ENCODE data around the gene TMEM50B.
A peak's percentile ranks its signal among the peaks of the same experiment; 100 is the strongest.
"Not testable (repeated sequence)": the region's sequence is repeated elsewhere in the genome, so short reads cannot be mapped to it uniquely, and the experiment has no call there.

TMEM50B gene

GRCh38 chr21:33479679-33480480 lies at the start of gene TMEM50B:
TSS of gene TMEM50B (minus strand) at chr21:33479974. CDS start at chr21:33468885, 11,089 bp downstream.
- peaks cover 5% of the 10 kb centered on the region; the same call in 1 of the 2 replicates for H3K4me1 ChIP-seq (ENCODE audit: control insufficient read depth, insufficient read depth, low read length)
- no peaks in the 10 kb centered on the region for H3K27me3 ChIP-seq (ENCODE audit: control insufficient read depth, insufficient read depth, low read length)
- H3K9ac ChIP-seq (ENCODE audit: low read depth, low read length): peak within 1 kb of the TSS; percentile 62
- H3K27ac ChIP-seq (ENCODE audit: low read depth, low read length): peak within 1 kb of the TSS; percentile 83
- H3K36me3 ChIP-seq (ENCODE audit: control insufficient read depth, insufficient read depth, low read length): no peaks in the 10 kb centered on the region
- H3K9me3 ChIP-seq (ENCODE audit: control insufficient read depth, insufficient read depth, low read length): no peaks in the 10 kb centered on the region
- H3K4me3 ChIP-seq (ENCODE audit: low read depth, low read length): peak within 1 kb of the TSS; percentile 77

GRCh38 chr21:33522953-33523349 lies 43.2 kb upstream of the TMEM50B start:
- H3K9ac ChIP-seq (ENCODE audit: low read depth, low read length): no peak overlapping the region
- H3K27ac ChIP-seq (ENCODE audit: low read depth, low read length): no peak overlapping the region
- H3K4me1 ChIP-seq (ENCODE audit: control insufficient read depth, insufficient read depth, low read length): no peaks in the 10 kb centered on the region
- no peak overlapping the region for H3K4me3 ChIP-seq (ENCODE audit: low read depth, low read length)
- H3K27me3 ChIP-seq (ENCODE audit: control insufficient read depth, insufficient read depth, low read length): no peaks in the 10 kb centered on the region
- H3K36me3 ChIP-seq (ENCODE audit: control insufficient read depth, insufficient read depth, low read length): peaks cover 89% of the 10 kb centered on the region
- H3K9me3 ChIP-seq (ENCODE audit: control insufficient read depth, insufficient read depth, low read length): no peaks in the 10 kb centered on the region

GRCh38 chr21:33522297-33522952 lies 42.7 kb upstream of the TMEM50B start:
- Histone ChIP-seq H3K9me3 (ENCODE audit: control insufficient read depth, insufficient read depth, low read length) (no peaks in the 10 kb centered on the region), H3K36me3 (ENCODE audit: control insufficient read depth, insufficient read depth, low read length) (peaks cover 89% of the 10 kb centered on the region), H3K27ac (ENCODE audit: low read depth, low read length) (no peak overlapping the region), H3K27me3 (ENCODE audit: control insufficient read depth, insufficient read depth, low read length) (no peaks in the 10 kb centered on the region), H3K4me3 (ENCODE audit: low read depth, low read length) (no peak overlapping the region), H3K4me1 (ENCODE audit: control insufficient read depth, insufficient read depth, low read length) (no peaks in the 10 kb centered on the region), H3K9ac (ENCODE audit: low read depth, low read length) (no peak overlapping the region)

GRCh38 chr21:33518899-33519298 lies 39.1 kb upstream of the TMEM50B start:
- H3K9ac ChIP-seq (ENCODE audit: low read depth, low read length): no peak overlapping the region
- H3K36me3 ChIP-seq (ENCODE audit: control insufficient read depth, insufficient read depth, low read length): peaks cover 89% of the 10 kb centered on the region
- H3K9me3 ChIP-seq (ENCODE audit: control insufficient read depth, insufficient read depth, low read length): no peaks in the 10 kb centered on the region
- H3K4me1 ChIP-seq (ENCODE audit: control insufficient read depth, insufficient read depth, low read length): no peaks in the 10 kb centered on the region
- no peak overlapping the region for H3K27ac ChIP-seq (ENCODE audit: low read depth, low read length)
- H3K27me3 ChIP-seq (ENCODE audit: control insufficient read depth, insufficient read depth, low read length): no peaks in the 10 kb centered on the region
- H3K4me3 ChIP-seq (ENCODE audit: low read depth, low read length): no peak overlapping the region

- Histone ChIP-seq H3K9ac (ENCODE audit: low read depth, low read length) (no peak overlapping the region), H3K27me3 (ENCODE audit: control insufficient read depth, insufficient read depth, low read length) (no peaks in the 10 kb centered on the region), H3K36me3 (ENCODE audit: control insufficient read depth, insufficient read depth, low read length) (peaks cover 97% of the 10 kb centered on the region), H3K4me1 (ENCODE audit: control insufficient read depth, insufficient read depth, low read length) (no peaks in the 10 kb centered on the region), H3K4me3 (ENCODE audit: low read depth, low read length) (no peak overlapping the region), H3K27ac (ENCODE audit: low read depth, low read length) (no peak overlapping the region), H3K9me3 (ENCODE audit: control insufficient read depth, insufficient read depth, low read length) (no peaks in the 10 kb centered on the region)
Measured at GRCh38 chr21:33514229-33514628, 34.5 kb upstream of the TMEM50B start.

- H3K9ac ChIP-seq (ENCODE audit: low read depth, low read length): no peak overlapping the region
- no peaks in the 10 kb centered on the region for H3K9me3 ChIP-seq (ENCODE audit: control insufficient read depth, insufficient read depth, low read length)
- no peak overlapping the region for H3K4me3 ChIP-seq (ENCODE audit: low read depth, low read length)
- no peaks in the 10 kb centered on the region for H3K4me1 ChIP-seq (ENCODE audit: control insufficient read depth, insufficient read depth, low read length)
- H3K27ac ChIP-seq (ENCODE audit: low read depth, low read length): no peak overlapping the region
- peaks cover 97% of the 10 kb centered on the region for H3K36me3 ChIP-seq (ENCODE audit: control insufficient read depth, insufficient read depth, low read length)
- no peaks in the 10 kb centered on the region for H3K27me3 ChIP-seq (ENCODE audit: control insufficient read depth, insufficient read depth, low read length)
Measured at GRCh38 chr21:33512481-33512880, 32.7 kb upstream of the TMEM50B start.

- no peak overlapping the region for H3K27ac ChIP-seq (ENCODE audit: low read depth, low read length)
- H3K27me3 ChIP-seq (ENCODE audit: control insufficient read depth, insufficient read depth, low read length): no peaks in the 10 kb centered on the region
- H3K9ac ChIP-seq (ENCODE audit: low read depth, low read length): no peak overlapping the region
- H3K4me1 ChIP-seq (ENCODE audit: control insufficient read depth, insufficient read depth, low read length): no peaks in the 10 kb centered on the region
- H3K4me3 ChIP-seq (ENCODE audit: low read depth, low read length): no peak overlapping the region
- no peaks in the 10 kb centered on the region for H3K9me3 ChIP-seq (ENCODE audit: control insufficient read depth, insufficient read depth, low read length)
- peaks cover 97% of the 10 kb centered on the region for H3K36me3 ChIP-seq (ENCODE audit: control insufficient read depth, insufficient read depth, low read length)
Measured at GRCh38 chr21:33511639-33512038, 31.9 kb upstream of the TMEM50B start.

GRCh38 chr21:33510826-33511225 lies 31.1 kb upstream of the TMEM50B start:
- Histone ChIP-seq H3K4me1 (ENCODE audit: control insufficient read depth, insufficient read depth, low read length) (no peaks in the 10 kb centered on the region), H3K27ac (ENCODE audit: low read depth, low read length) (no peak overlapping the region), H3K9ac (ENCODE audit: low read depth, low read length) (no peak overlapping the region), H3K27me3 (ENCODE audit: control insufficient read depth, insufficient read depth, low read length) (no peaks in the 10 kb centered on the region), H3K36me3 (ENCODE audit: control insufficient read depth, insufficient read depth, low read length) (peaks cover 96% of the 10 kb centered on the region), H3K9me3 (ENCODE audit: control insufficient read depth, insufficient read depth, low read length) (no peaks in the 10 kb centered on the region), H3K4me3 (ENCODE audit: low read depth, low read length) (no peak overlapping the region)

GRCh38 chr21:33507003-33507402 lies 27.2 kb upstream of the TMEM50B start:
- H3K4me1 ChIP-seq (ENCODE audit: control insufficient read depth, insufficient read depth, low read length); H3K27me3 ChIP-seq (ENCODE audit: control insufficient read depth, insufficient read depth, low read length); H3K4me3 ChIP-seq (ENCODE audit: low read depth, low read length); H3K9me3 ChIP-seq (ENCODE audit: control insufficient read depth, insufficient read depth, low read length); H3K9ac ChIP-seq (ENCODE audit: low read depth, low read length); H3K27ac ChIP-seq (ENCODE audit: low read depth, low read length): not testable (repeated sequence)
- H3K36me3 ChIP-seq (ENCODE audit: control insufficient read depth, insufficient read depth, low read length): peaks cover 86% of the 10 kb centered on the region

- peaks cover 76% of the 10 kb centered on the region for H3K36me3 ChIP-seq (ENCODE audit: control insufficient read depth, insufficient read depth, low read length)
- no peaks in the 10 kb centered on the region for H3K9me3 ChIP-seq (ENCODE audit: control insufficient read depth, insufficient read depth, low read length)
- no peaks in the 10 kb centered on the region for H3K27me3 ChIP-seq (ENCODE audit: control insufficient read depth, insufficient read depth, low read length)
- no peak overlapping the region for H3K27ac ChIP-seq (ENCODE audit: low read depth, low read length)
- no peak overlapping the region for H3K9ac ChIP-seq (ENCODE audit: low read depth, low read length)
- H3K4me1 ChIP-seq (ENCODE audit: control insufficient read depth, insufficient read depth, low read length): no peaks in the 10 kb centered on the region
- no peak overlapping the region for H3K4me3 ChIP-seq (ENCODE audit: low read depth, low read length)
Measured at GRCh38 chr21:33505833-33506232, 26.1 kb upstream of the TMEM50B start.

- Histone ChIP-seq H3K36me3 (ENCODE audit: control insufficient read depth, insufficient read depth, low read length) (no peaks in the 10 kb centered on the region), H3K4me1 (ENCODE audit: control insufficient read depth, insufficient read depth, low read length) (peaks cover 19% of the 10 kb centered on the region), H3K27ac (ENCODE audit: low read depth, low read length) (no peak overlapping the region), H3K9ac (ENCODE audit: low read depth, low read length) (no peak overlapping the region), H3K27me3 (ENCODE audit: control insufficient read depth, insufficient read depth, low read length) (no peaks in the 10 kb centered on the region), H3K9me3 (ENCODE audit: control insufficient read depth, insufficient read depth, low read length) (no peaks in the 10 kb centered on the region), H3K4me3 (ENCODE audit: low read depth, low read length) (no peak overlapping the region)
Measured at GRCh38 chr21:33496345-33496744, 16.6 kb upstream of the TMEM50B start.

Data from HUES48 (cell line).